Keratinocyte (primary cell): ENCODE measurements around the gene IFI27. TPM values are rescaled to one million over a fixed set of nuclear protein-coding genes. Genes with fewer than 3 reads are reported as not detected.

ENCODE experiments used
- DNase-seq: peaks from one replicate; pipeline ENCODE4 v3.0.0-alpha.2; 2011; ENCODE audit warnings: low read depth, missing footprints, low spot score
- FAIRE-seq: peaks from 2 replicates; lab custom pipeline; 2011; peaks lifted over from hg19 to GRCh38; lab: Jason Lieb, UNC
- H2AFZ ChIP-seq: 2 replicates; pipeline ENCODE4 v1.6.0; 2012; ENCODE audit warnings: low read length, control low read depth, inconsistent platforms; ENCODE audit not compliant: control insufficient read depth
- H3K27ac ChIP-seq: 2 replicates; pipeline ENCODE4 v1.5.1; 2011; ENCODE audit warnings: low read length; ENCODE audit not compliant: control insufficient read depth, insufficient read depth
- H3K27me3 ChIP-seq: 3 replicates; pipeline ENCODE4 v1.6.0; 2011; ENCODE audit warnings: low read length; ENCODE audit not compliant: control insufficient read depth, insufficient read depth; ENCODE audit errors: extremely low read depth
- H3K36me3 ChIP-seq, 2 experiments: 2 replicates in 1 of 2; 3 replicates in 1 of 2; pipeline ENCODE4 v1.5.1; 2011; ENCODE audit warnings: low read length in 2 of 2, mild to moderate bottlenecking in 1 of 2; ENCODE audit not compliant: control insufficient read depth in 2 of 2, insufficient read depth in 2 of 2; ENCODE audit errors: extremely low read depth in 1 of 2
- H3K4me1 ChIP-seq: 3 replicates; pipeline ENCODE4 v1.5.1; 2011; ENCODE audit warnings: low read length; ENCODE audit not compliant: control insufficient read depth, insufficient read depth; ENCODE audit errors: extremely low read depth
- H3K4me2 ChIP-seq: 3 replicates; pipeline ENCODE4 v1.6.0; 2011; ENCODE audit warnings: low read depth, low read length; ENCODE audit not compliant: control insufficient read depth, insufficient read depth; ENCODE audit errors: extremely low read depth
- H3K4me3 ChIP-seq, 3 experiments: fragments of 200-600 bp in 1 of 3; sonication (generic) in 1 of 3; 2 replicates in 2 of 3; 3 replicates in 1 of 3; pipeline ENCODE4 v1.5.1; 2011 to 2016; ENCODE audit warnings: low read length in 3 of 3, mild to moderate bottlenecking in 3 of 3, control low read depth in 2 of 3, inconsistent platforms in 1 of 3, low read depth in 1 of 3, mixed read lengths in 1 of 3, mixed run types in 1 of 3, moderate library complexity in 1 of 3; ENCODE audit not compliant: control insufficient read depth in 2 of 3, insufficient read depth in 2 of 3; ENCODE audit errors: extremely low read depth in 1 of 3
- H3K79me2 ChIP-seq: 2 replicates; pipeline ENCODE4 v1.6.0; 2012; ENCODE audit warnings: low read length; ENCODE audit not compliant: control insufficient read depth, insufficient read depth
- H3K9ac ChIP-seq: 3 replicates; pipeline ENCODE4 v1.6.0; 2011; ENCODE audit warnings: low read length; ENCODE audit not compliant: control insufficient read depth, insufficient read depth; ENCODE audit errors: extremely low read depth
- H3K9me1 ChIP-seq: 3 replicates; pipeline ENCODE4 v1.6.0; 2011; ENCODE audit warnings: low read length; ENCODE audit not compliant: control insufficient read depth, insufficient read depth; ENCODE audit errors: extremely low read depth
- H3K9me3 ChIP-seq: 2 replicates; pipeline ENCODE4 v1.5.1; 2012; ENCODE audit warnings: low read depth, low read length; ENCODE audit not compliant: control insufficient read depth
- H4K20me1 ChIP-seq: 3 replicates; pipeline ENCODE4 v1.6.0; 2011; ENCODE audit warnings: low read length; ENCODE audit not compliant: control insufficient read depth, insufficient read depth; ENCODE audit errors: extremely low read depth
- CTCF ChIP-seq, 3 experiments: IDR thresholded peaks in 1 of 3; conservative IDR thresholded peaks in 1 of 3; optimal IDR thresholded peaks in 1 of 3; 2 replicates in 2 of 3; 3 replicates in 1 of 3; pipeline versions ENCODE3 to v1.5.1; 2011; ENCODE audit warnings: low read length in 3 of 3, mild to moderate bottlenecking in 3 of 3, moderate library complexity in 2 of 3, control low read depth in 1 of 3, inconsistent platforms in 1 of 3; ENCODE audit not compliant: insufficient read depth in 2 of 3; ENCODE audit errors: extremely low read depth in 1 of 3
- EZH2 ChIP-seq: IDR thresholded peaks from one replicate; pipeline ENCODE4 v1.6.1; 2012; ENCODE audit warnings: inconsistent platforms, mild to moderate bottlenecking, low read length, moderate library complexity
- dilution Hi-C: fragments of 300-500 bp; cut with MboI; formaldehyde crosslinking; loops from one replicate; pipeline ENCODE4 v1.7.0; 2020; ENCODE audit warnings: low sequenced_read_pairs; ENCODE audit not compliant: extremely low pct_ligation_motif_present
- polyA plus RNA-seq, 5 experiments: library from polyadenylated mRNA; depleted of rRNA in 3 of 5; stranded (reverse) in 3 of 5; stranded (forward) in 1 of 5; unstranded in 1 of 5; fragments of >200 nt; gene quantifications; 1 replicate in 1 of 5; 2 replicates in 3 of 5; 3 replicates in 1 of 5; pipeline versions ENCODE4 v1.2.1 to v1.2.3, GENCODE V29; 2011 to 2012; ENCODE audit warnings: missing spikeins in 2 of 5, low read depth in 1 of 5, low replicate concordance in 1 of 5

Gene IFI27
- polyA plus RNA-seq, 1 donor (not counting 4 experiments of a cell fraction or from before 2014, with no cell fraction given): 1,132 TPM

DNA sequence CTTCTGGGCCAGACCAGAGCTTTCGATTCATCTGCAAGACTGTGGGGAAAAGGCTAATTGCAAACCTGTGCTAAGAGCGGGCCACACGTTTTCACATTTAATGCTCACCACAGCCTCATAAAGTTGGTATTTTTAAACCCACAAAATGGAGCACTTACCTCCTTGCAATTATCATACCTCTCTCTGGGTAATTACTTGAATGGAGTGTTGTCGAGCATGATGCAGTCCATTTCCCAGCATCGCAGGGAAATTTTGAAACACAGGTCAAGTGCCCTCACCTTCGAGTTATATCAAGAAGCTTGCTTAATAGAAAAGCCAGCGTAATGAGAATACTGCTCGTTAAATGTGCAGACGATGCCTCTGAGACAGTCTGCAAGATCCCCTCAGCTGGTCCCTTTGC is 27.7 kb downstream of the IFI27 start:
- no peaks in the 10 kb centered on the region for H3K79me2 ChIP-seq
- no peak overlapping the region for H2AFZ ChIP-seq
- H3K4me1 ChIP-seq: no peaks in the 10 kb centered on the region
- H3K9ac ChIP-seq: no peak overlapping the region
- FAIRE-seq (no peak), DNase-seq (no peak)
- H3K9me3 ChIP-seq: no peaks in the 10 kb centered on the region
- TF ChIP-seq EZH2: no peak
- no peak for TF ChIP-seq CTCF (optimal IDR thresholded peaks at IDR 0.05 in 1 of 3, IDR thresholded peaks at IDR 0.05 in 1 of 3, conservative IDR thresholded peaks at IDR 0.05 in 1 of 3; ENCODE audit: extremely low read depth in 1 of 3, insufficient read depth in 2 of 3, low read length in 3 of 3)
- no peak overlapping the region for H3K4me2 ChIP-seq
- H3K27ac ChIP-seq: no peak overlapping the region
- H3K27me3 ChIP-seq: no peaks in the 10 kb centered on the region
- no peak overlapping the region for H3K4me3 ChIP-seq
- H3K36me3 ChIP-seq: no peaks in the 10 kb centered on the region
- dilution Hi-C loops: no loop called here
- H3K9me1 ChIP-seq: no peaks in the 10 kb centered on the region
- no peaks in the 10 kb centered on the region for H4K20me1 ChIP-seq

- DNase-seq: no peak
- no peaks in the 10 kb centered on the region for H3K79me2 ChIP-seq
- H3K9me1 ChIP-seq: no peaks in the 10 kb centered on the region
- H3K27ac ChIP-seq: no peak overlapping the region
- H2AFZ ChIP-seq: no peak overlapping the region
- TF ChIP-seq EZH2: no peak
- no peak for TF ChIP-seq CTCF (optimal IDR thresholded peaks at IDR 0.05 in 1 of 3, IDR thresholded peaks at IDR 0.05 in 1 of 3, conservative IDR thresholded peaks at IDR 0.05 in 1 of 3; ENCODE audit: extremely low read depth in 1 of 3, insufficient read depth in 2 of 3, low read length in 3 of 3)
- dilution Hi-C loops: no loop called here
- no peaks in the 10 kb centered on the region for H3K9me3 ChIP-seq
- H3K4me1 ChIP-seq: no peaks in the 10 kb centered on the region
- H3K9ac ChIP-seq: no peak overlapping the region
- no peaks in the 10 kb centered on the region for H4K20me1 ChIP-seq
- H3K36me3 ChIP-seq: no peaks in the 10 kb centered on the region
- no peak overlapping the region for H3K4me3 ChIP-seq
- H3K4me2 ChIP-seq: no peak overlapping the region
- no peak for FAIRE-seq
- H3K27me3 ChIP-seq: no peaks in the 10 kb centered on the region
These were observed 28.5 kb downstream of the IFI27 start for GRCh38 chr14:94139006-94139405.
